Stomach (tissue), 9 donors: ENCODE data around the gene ANKRD44. TPM values are rescaled to one million over a fixed set of nuclear protein-coding genes. Genes with fewer than 3 reads are reported as not detected.
"Not testable (repeated sequence)": the region's sequence is repeated elsewhere in the genome, so short reads cannot be mapped to it uniquely, and the experiment has no call there.

Experiments
- DNase-seq, 2 donors: peaks; one replicate each; pipeline versions ENCODE4 v3.0.0 to v3.0.0-alpha.2; 2013 to 2019
- H3K27ac ChIP-seq, 5 donors: fragments of 200-600 bp in 4 of 5; sonication (generic) in 4 of 5; one replicate each; pipeline ENCODE4 v1.5.1; 2013 to 2019; ENCODE audit warnings: mild to moderate bottlenecking in 1 of 5, moderate library complexity in 1 of 5
- H3K27me3 ChIP-seq, 3 donors: fragments of 200-600 bp; sonication (generic); one replicate each; pipeline ENCODE4 v1.5.1; 2017 to 2019; ENCODE audit warnings: mixed run types in 1 of 3
- H3K36me3 ChIP-seq, 4 donors: fragments of 200-600 bp; sonication (generic); 1 replicate in 3 of 4; 2 replicates in 1 of 4; pipeline ENCODE4 v1.5.1; 2016 to 2019
- H3K4me1 ChIP-seq, 4 donors: fragments of 200-600 bp; sonication (generic); one replicate each; pipeline ENCODE4 v1.5.1; 2016 to 2019
- H3K4me3 ChIP-seq, 4 donors: fragments of 200-600 bp; sonication (generic) in 3 of 4; one replicate each; pipeline ENCODE4 v1.5.1; 2016 to 2019; ENCODE audit warnings: mild to moderate bottlenecking in 1 of 4
- H3K9me3 ChIP-seq, 4 donors: fragments of 200-600 bp; sonication (generic); one replicate each; pipeline ENCODE4 v1.5.1; 2016 to 2019
- CTCF ChIP-seq, 7 experiments: fragments of 450-650 bp in 4 of 7; fragments of 200-600 bp in 3 of 7; sonication (generic) in 3 of 7; IDR thresholded peaks; one replicate each; pipeline ENCODE4 v1.5.1; 2016 to 2019; ENCODE audit warnings: antibody characterized with exemption in 7 of 7, control low read depth in 2 of 7, mild to moderate bottlenecking in 1 of 7
- EP300 ChIP-seq: sonication (generic); formaldehyde crosslinking; IDR thresholded peaks from one replicate; pipeline ENCODE4 v1.6.1; 2017; ENCODE audit warnings: antibody characterized with exemption
- POLR2A ChIP-seq, 4 donors: fragments of 450-650 bp; IDR thresholded peaks; one replicate each; pipeline ENCODE4 v1.6.1; 2016; ENCODE audit warnings: antibody characterized with exemption in 4 of 4, control low read depth in 2 of 4, mild to moderate bottlenecking in 1 of 4, moderate library complexity in 1 of 4
- POLR2AphosphoS5 ChIP-seq, 3 donors: sonication (generic); formaldehyde crosslinking; IDR thresholded peaks; one replicate each; pipeline ENCODE4 v1.6.1; 2016; ENCODE audit warnings: antibody characterized with exemption in 3 of 3
- WGBS, 5 donors: extraction: QIAGEN DNeasy Blood & Tissue Kit in 3 of 5; methylation state at CpG; one replicate each; pipeline versions ENCODE4 v1.1.5 to v1.1.7; 2013 to 2018; 5-methylcytosine and 5-hydroxymethylcytosine counted together
- intact Hi-C: fragments of 100-400 bp; cut with DNase I; formaldehyde crosslinking; loops from one replicate; pipeline ENCODE4 v1.15.1; 2023; ENCODE audit warnings: low total_unique reads
- polyA plus RNA-seq, 3 donors: library from polyadenylated mRNA; stranded (reverse); fragments of 200-250 nt; gene quantifications; one replicate each; pipeline ENCODE4 v1.2.3, GENCODE V29; 2013
- total RNA-seq, 5 donors: library from RNA; depleted of rRNA; stranded (reverse); fragments of >200 nt; gene quantifications; one replicate each; pipeline versions ENCODE4 v1.1.0 to v1.2.3, GENCODE V29; 2014 to 2016
- donor health status: healthy with polysubstance abuse.
- donor health status: Bipolar disorder and iron deficiency.
- donor health status: healthy.

Gene ANKRD44
- total and polyA plus RNA-seq, 8 donors, result 1.2 to 58.4 (median 7.0) TPM

GRCh38 chr2:197010200-197011020, 300.2 kb downstream of the ANKRD44 start:
- Histone ChIP-seq H3K27ac (no peak overlapping the region), H3K4me3 (no peak overlapping the region), H3K4me1 (peaks cover 0 to 22% (median 7%) of the 10 kb centered on the region in 4 donors), H3K27me3 (no peaks in the 10 kb centered on the region), H3K9me3 (no peaks in the 10 kb centered on the region), H3K36me3 (peaks cover 0 to 44% (median 42%) of the 10 kb centered on the region in 4 donors)
- no peak for DNase-seq
- WGBS, 5 donors, result 84 to 87% (median 85%) methylated on average over 21 to 23 of the region's 23 CpGs
- TF ChIP-seq EP300 (no peak), POLR2A (IDR thresholded peaks at IDR 0.05) (no peak), CTCF (IDR thresholded peaks at IDR 0.05) (no peak), POLR2AphosphoS5 (IDR thresholded peaks at IDR 0.05) (no peak)
- intact Hi-C loops, result no loop called here

GRCh38 chr2:197008741-197009341, 301.7 kb downstream of the ANKRD44 start:
- intact Hi-C loops, result not testable (repeated sequence)

GRCh38 chr2:197007716-197008628, 302.6 kb downstream of the ANKRD44 start:
- TF ChIP-seq POLR2AphosphoS5 (IDR thresholded peaks at IDR 0.05), result no peak
- no peak for TF ChIP-seq CTCF (IDR thresholded peaks at IDR 0.05)
- no peak for TF ChIP-seq POLR2A (IDR thresholded peaks at IDR 0.05)
- TF ChIP-seq EP300, result no peak

More at GRCh38 chr2:197008741-197009341, 301.7 kb downstream of the ANKRD44 start:
- H3K27me3 ChIP-seq, H3K4me3 ChIP-seq, H3K9me3 ChIP-seq, DNase-seq: not testable (repeated sequence)
- Histone ChIP-seq H3K36me3 (peaks cover 0 to 44% (median 43%) of the 10 kb centered on the region in 4 donors), H3K4me1 (peaks cover 0 to 22% (median 12%) of the 10 kb centered on the region in 4 donors), H3K27ac (peak overlapping the region in 1 of 5 donors; percentile 59)
- 91 to 97% (median 95%) methylated on average over 12 to 13 of the region's 13 CpGs for WGBS, 5 donors

GRCh38 chr2:197001921-197002320, 308.7 kb downstream of the ANKRD44 start:
- DNase-seq, result no peak
- no peak overlapping the region for H3K4me3 ChIP-seq
- 79 to 97% (median 92%) methylated on average over 1 of the region's 1 CpG for WGBS, 5 donors
- H3K9me3 ChIP-seq, result no peaks in the 10 kb centered on the region
- peaks cover 8 to 63% (median 52%) of the 10 kb centered on the region in 4 donors for H3K36me3 ChIP-seq
- TF ChIP-seq CTCF (IDR thresholded peaks at IDR 0.05) (no peak), POLR2AphosphoS5 (IDR thresholded peaks at IDR 0.05) (no peak), POLR2A (IDR thresholded peaks at IDR 0.05) (no peak), EP300 (no peak)
- H3K27ac ChIP-seq, result no peak overlapping the region
- intact Hi-C loops, result no loop called here
- peaks cover 0 to 19% (median 10%) of the 10 kb centered on the region in 4 donors for H3K4me1 ChIP-seq
- no peaks in the 10 kb centered on the region for H3K27me3 ChIP-seq

More at GRCh38 chr2:197007716-197008628, 302.6 kb downstream of the ANKRD44 start:
- Histone ChIP-seq H3K4me3 (no peak overlapping the region), H3K36me3 (peaks cover 0 to 41% (median 36%) of the 10 kb centered on the region in 4 donors), H3K4me1 (peaks cover 0 to 22% (median 12%) of the 10 kb centered on the region in 4 donors), H3K27ac (no peak overlapping the region), H3K27me3 (no peaks in the 10 kb centered on the region), H3K9me3 (no peaks in the 10 kb centered on the region)
- intact Hi-C loops, result no loop called here
- no peak for DNase-seq
- WGBS, 5 donors, result 69 to 75% (median 70%) methylated on average over 4 of the region's 4 CpGs
